Keratinocyte (primary cell): Measurements from ENCODE around the gene LDHB. TPM values are rescaled to one million over a fixed set of nuclear protein-coding genes. Genes with fewer than 3 reads are reported as not detected.

Experiments used
- DNase-seq: peaks from one replicate; pipeline ENCODE4 v3.0.0-alpha.2; 2011; ENCODE audit warnings: low read depth, missing footprints, low spot score
- FAIRE-seq: peaks from 2 replicates; lab custom pipeline; 2011; peaks lifted over from hg19 to GRCh38; lab: Jason Lieb, UNC
- H2AFZ ChIP-seq: 2 replicates; pipeline ENCODE4 v1.6.0; 2012; ENCODE audit warnings: low read length, control low read depth, inconsistent platforms; ENCODE audit not compliant: control insufficient read depth
- H3K27ac ChIP-seq: 2 replicates; pipeline ENCODE4 v1.5.1; 2011; ENCODE audit warnings: low read length; ENCODE audit not compliant: control insufficient read depth, insufficient read depth
- H3K27me3 ChIP-seq: 3 replicates; pipeline ENCODE4 v1.6.0; 2011; ENCODE audit warnings: low read length; ENCODE audit not compliant: control insufficient read depth, insufficient read depth; ENCODE audit errors: extremely low read depth
- H3K36me3 ChIP-seq, 2 experiments: 2 replicates in 1 of 2; 3 replicates in 1 of 2; pipeline ENCODE4 v1.5.1; 2011; ENCODE audit warnings: low read length in 2 of 2, mild to moderate bottlenecking in 1 of 2; ENCODE audit not compliant: control insufficient read depth in 2 of 2, insufficient read depth in 2 of 2; ENCODE audit errors: extremely low read depth in 1 of 2
- H3K4me1 ChIP-seq: 3 replicates; pipeline ENCODE4 v1.5.1; 2011; ENCODE audit warnings: low read length; ENCODE audit not compliant: control insufficient read depth, insufficient read depth; ENCODE audit errors: extremely low read depth
- H3K4me2 ChIP-seq: 3 replicates; pipeline ENCODE4 v1.6.0; 2011; ENCODE audit warnings: low read depth, low read length; ENCODE audit not compliant: control insufficient read depth, insufficient read depth; ENCODE audit errors: extremely low read depth
- H3K4me3 ChIP-seq, 3 experiments: fragments of 200-600 bp in 1 of 3; sonication (generic) in 1 of 3; 2 replicates in 2 of 3; 3 replicates in 1 of 3; pipeline ENCODE4 v1.5.1; 2011 to 2016; ENCODE audit warnings: low read length in 3 of 3, mild to moderate bottlenecking in 3 of 3, control low read depth in 2 of 3, inconsistent platforms in 1 of 3, low read depth in 1 of 3, mixed read lengths in 1 of 3, mixed run types in 1 of 3, moderate library complexity in 1 of 3; ENCODE audit not compliant: control insufficient read depth in 2 of 3, insufficient read depth in 2 of 3; ENCODE audit errors: extremely low read depth in 1 of 3
- H3K79me2 ChIP-seq: 2 replicates; pipeline ENCODE4 v1.6.0; 2012; ENCODE audit warnings: low read length; ENCODE audit not compliant: control insufficient read depth, insufficient read depth
- H3K9ac ChIP-seq: 3 replicates; pipeline ENCODE4 v1.6.0; 2011; ENCODE audit warnings: low read length; ENCODE audit not compliant: control insufficient read depth, insufficient read depth; ENCODE audit errors: extremely low read depth
- H3K9me1 ChIP-seq: 3 replicates; pipeline ENCODE4 v1.6.0; 2011; ENCODE audit warnings: low read length; ENCODE audit not compliant: control insufficient read depth, insufficient read depth; ENCODE audit errors: extremely low read depth
- H3K9me3 ChIP-seq: 2 replicates; pipeline ENCODE4 v1.5.1; 2012; ENCODE audit warnings: low read depth, low read length; ENCODE audit not compliant: control insufficient read depth
- H4K20me1 ChIP-seq: 3 replicates; pipeline ENCODE4 v1.6.0; 2011; ENCODE audit warnings: low read length; ENCODE audit not compliant: control insufficient read depth, insufficient read depth; ENCODE audit errors: extremely low read depth
- CTCF ChIP-seq, 3 experiments: IDR thresholded peaks in 1 of 3; conservative IDR thresholded peaks in 1 of 3; optimal IDR thresholded peaks in 1 of 3; 2 replicates in 2 of 3; 3 replicates in 1 of 3; pipeline versions ENCODE3 to v1.5.1; 2011; ENCODE audit warnings: low read length in 3 of 3, mild to moderate bottlenecking in 3 of 3, moderate library complexity in 2 of 3, control low read depth in 1 of 3, inconsistent platforms in 1 of 3; ENCODE audit not compliant: insufficient read depth in 2 of 3; ENCODE audit errors: extremely low read depth in 1 of 3
- EZH2 ChIP-seq: IDR thresholded peaks from one replicate; pipeline ENCODE4 v1.6.1; 2012; ENCODE audit warnings: inconsistent platforms, mild to moderate bottlenecking, low read length, moderate library complexity
- dilution Hi-C: fragments of 300-500 bp; cut with MboI; formaldehyde crosslinking; loops from one replicate; pipeline ENCODE4 v1.7.0; 2020; ENCODE audit warnings: low sequenced_read_pairs; ENCODE audit not compliant: extremely low pct_ligation_motif_present
- polyA plus RNA-seq, 5 experiments: library from polyadenylated mRNA; depleted of rRNA in 3 of 5; stranded (reverse) in 3 of 5; stranded (forward) in 1 of 5; unstranded in 1 of 5; fragments of >200 nt; gene quantifications; 1 replicate in 1 of 5; 2 replicates in 3 of 5; 3 replicates in 1 of 5; pipeline versions ENCODE4 v1.2.1 to v1.2.3, GENCODE V29; 2011 to 2012; ENCODE audit warnings: missing spikeins in 2 of 5, low read depth in 1 of 5, low replicate concordance in 1 of 5

LDHB gene
- polyA plus RNA-seq, 1 donor (not counting 4 experiments of a cell fraction or from before 2014, with no cell fraction given): 1,063 TPM

- Histone ChIP-seq H3K27ac (no peak overlapping the region), H3K4me1 (no peaks in the 10 kb centered on the region), H3K27me3 (no peaks in the 10 kb centered on the region), H3K9ac (no peak overlapping the region), H3K9me1 (no peaks in the 10 kb centered on the region), H2AFZ (no peak overlapping the region), H3K9me3 (no peaks in the 10 kb centered on the region), H3K4me2 (no peak overlapping the region), H3K4me3 (no peak overlapping the region), H3K79me2 (no peaks in the 10 kb centered on the region), H4K20me1 (no peaks in the 10 kb centered on the region), H3K36me3 (no peaks in the 10 kb centered on the region)
- TF ChIP-seq CTCF (optimal IDR thresholded peaks at IDR 0.05 in 1 of 3, IDR thresholded peaks at IDR 0.05 in 1 of 3, conservative IDR thresholded peaks at IDR 0.05 in 1 of 3; ENCODE audit: extremely low read depth in 1 of 3, insufficient read depth in 2 of 3, low read length in 3 of 3) (no peak), EZH2 (no peak)
- dilution Hi-C loops: loop anchor here (25.0 kb wide), 1 partner anchor 316 kb away; no protein-coding TSS in a partner anchor
- FAIRE-seq (no peak), DNase-seq (no peak)
Measured at GRCh38 chr12:21696625-21697024, 39.0 kb upstream of the LDHB start.

- no peak overlapping the region for H3K4me3 ChIP-seq
- FAIRE-seq (no peak), DNase-seq (no peak)
- no peaks in the 10 kb centered on the region for H3K79me2 ChIP-seq
- H3K9ac ChIP-seq: no peak overlapping the region
- H3K9me1 ChIP-seq: no peaks in the 10 kb centered on the region
- TF ChIP-seq EZH2 (no peak), CTCF (optimal IDR thresholded peaks at IDR 0.05 in 1 of 3, IDR thresholded peaks at IDR 0.05 in 1 of 3, conservative IDR thresholded peaks at IDR 0.05 in 1 of 3; ENCODE audit: extremely low read depth in 1 of 3, insufficient read depth in 2 of 3, low read length in 3 of 3) (no peak)
- H3K9me3 ChIP-seq: no peaks in the 10 kb centered on the region
- H3K4me2 ChIP-seq: no peak overlapping the region
- no peaks in the 10 kb centered on the region for H3K36me3 ChIP-seq
- H4K20me1 ChIP-seq: no peaks in the 10 kb centered on the region
- H2AFZ ChIP-seq: no peak overlapping the region
- no peak overlapping the region for H3K27ac ChIP-seq
- H3K27me3 ChIP-seq: no peaks in the 10 kb centered on the region
- dilution Hi-C loops: loop anchor here (25.0 kb wide), 1 partner anchor 316 kb away; no protein-coding TSS in a partner anchor
- no peaks in the 10 kb centered on the region for H3K4me1 ChIP-seq
Measured at GRCh38 chr12:21695986-21696385, 38.3 kb upstream of the LDHB start.
